HepG2 (cell line): ENCODE results near the gene TBX6. TPM values are rescaled to one million over a fixed set of nuclear protein-coding genes. Genes with fewer than 3 reads are reported as not detected.
A peak's percentile ranks its signal among the peaks of the same experiment; 100 is the strongest.

Experiments used
- ARHGAP35 ChIP-seq: sonication (generic); formaldehyde crosslinking; IDR thresholded peaks from 2 replicates; pipeline ENCODE4 v1.9.0; 2022; ENCODE audit warnings: mild to moderate bottlenecking, inconsistent platforms, moderate library complexity, missing genetic modification reagents, borderline replicate concordance
- EEA1 ChIP-seq: sonication (generic); formaldehyde crosslinking; IDR thresholded peaks from 2 replicates; pipeline ENCODE4 v1.5.1; 2020; ENCODE audit warnings: mild to moderate bottlenecking, missing genetic modification reagents, borderline replicate concordance
- HNF4G ChIP-seq, 2 experiments: sonication (generic) in 1 of 2; formaldehyde crosslinking in 1 of 2; IDR thresholded peaks; 2 replicates each; pipeline versions ENCODE4 v1.4.0 to v1.6.1; 2011 to 2020; ENCODE audit warnings: borderline replicate concordance in 2 of 2, low read depth in 2 of 2, mild to moderate bottlenecking in 2 of 2, low read length in 1 of 2, missing genetic modification reagents in 1 of 2, moderate library complexity in 1 of 2
- HNRNPK ChIP-seq: fragments of 200-400 bp; formaldehyde crosslinking; IDR thresholded peaks from 2 replicates; pipeline ENCODE4 v1.6.1; 2018; ENCODE audit warnings: low read length, low read depth, moderate library complexity, mild to moderate bottlenecking; ENCODE audit not compliant: poor library complexity, severe bottlenecking
- KAT2B ChIP-seq: fragments of 150-350 bp; IDR thresholded peaks from 2 replicates; pipeline ENCODE4 v1.6.1; 2014; ENCODE audit warnings: low read depth, low read length, borderline replicate concordance
- MBD4 ChIP-seq: IDR thresholded peaks from 2 replicates; pipeline ENCODE4 v1.6.1; 2012; ENCODE audit warnings: low read length, inconsistent platforms, borderline replicate concordance
- MED1 ChIP-seq: sonication (generic); formaldehyde crosslinking; IDR thresholded peaks from 2 replicates; pipeline ENCODE4 v1.4.0; 2020; ENCODE audit warnings: missing genetic modification reagents
- MLLT10 ChIP-seq: sonication (generic); formaldehyde crosslinking; IDR thresholded peaks from 2 replicates; pipeline ENCODE4 v1.4.0; 2020; ENCODE audit warnings: missing genetic modification reagents
- NPAS2 ChIP-seq: sonication (generic); formaldehyde crosslinking; IDR thresholded peaks from 2 replicates; pipeline ENCODE4 v1.8.0; 2022; ENCODE audit warnings: mild to moderate bottlenecking, missing genetic modification reagents, borderline replicate concordance
- REPIN1 ChIP-seq: sonication (generic); formaldehyde crosslinking; IDR thresholded peaks from 2 replicates; pipeline ENCODE4 v1.8.0; 2022; ENCODE audit warnings: missing genetic modification reagents, low read depth, mild to moderate bottlenecking, borderline replicate concordance
- SP5 ChIP-seq: IDR thresholded peaks from 2 replicates; pipeline ENCODE4 v1.6.1; 2016; ENCODE audit warnings: low read depth, borderline replicate concordance
- TMF1 ChIP-seq: sonication (generic); formaldehyde crosslinking; IDR thresholded peaks from 2 replicates; pipeline ENCODE4 v1.8.1; 2022; ENCODE audit warnings: low read depth, missing genetic modification reagents
- ZFP36L2 ChIP-seq: sonication (generic); formaldehyde crosslinking; IDR thresholded peaks from 2 replicates; pipeline ENCODE4 v1.4.0; 2020; ENCODE audit warnings: missing genetic modification reagents
- ZNF329 ChIP-seq: sonication (generic); formaldehyde crosslinking; IDR thresholded peaks from 2 replicates; pipeline ENCODE4 v1.9.0; 2021; ENCODE audit warnings: low read depth, mild to moderate bottlenecking, missing genetic modification reagents
- ZNF354B ChIP-seq: sonication (generic); formaldehyde crosslinking; IDR thresholded peaks from 2 replicates; pipeline ENCODE4 v1.8.0; 2022; ENCODE audit warnings: mild to moderate bottlenecking, missing genetic modification reagents
- ZNF484 ChIP-seq: sonication (generic); formaldehyde crosslinking; IDR thresholded peaks from 2 replicates; pipeline ENCODE4 v1.5.1; 2020; ENCODE audit warnings: mild to moderate bottlenecking, low read depth, missing genetic modification reagents, borderline replicate concordance
- ZNF556 ChIP-seq: sonication (generic); formaldehyde crosslinking; IDR thresholded peaks from 2 replicates; pipeline ENCODE4 v1.4.0; 2020; ENCODE audit warnings: mild to moderate bottlenecking, missing genetic modification reagents, borderline replicate concordance
- ZNF572 ChIP-seq: sonication (generic); formaldehyde crosslinking; IDR thresholded peaks from 2 replicates; pipeline ENCODE4 v1.5.1; 2020; ENCODE audit warnings: mild to moderate bottlenecking, missing genetic modification reagents
- ZNF737 ChIP-seq: sonication (generic); formaldehyde crosslinking; IDR thresholded peaks from 2 replicates; pipeline ENCODE4 v1.5.0; 2020; ENCODE audit warnings: missing genetic modification reagents, mild to moderate bottlenecking, borderline replicate concordance
- ZNF777 ChIP-seq: sonication (generic); formaldehyde crosslinking; IDR thresholded peaks from 2 replicates; pipeline ENCODE4 v1.4.0; 2020; ENCODE audit warnings: missing genetic modification reagents
- ZSCAN9 ChIP-seq: IDR thresholded peaks from 2 replicates; pipeline ENCODE4 v1.6.1; 2016; ENCODE audit warnings: borderline replicate concordance
- polyA plus RNA-seq, 8 experiments: library from polyadenylated mRNA; depleted of rRNA in 3 of 8; stranded (reverse) in 7 of 8; unstranded in 1 of 8; fragments of >200 nt; fragmentation: Illumina TruSeq in 4 of 8; extraction: Trizol in 4 of 8; gene quantifications; 2 replicates each; pipeline versions ENCODE4 v1.2.1 to v1.2.3, GENCODE V29; 2011 to 2016; ENCODE audit warnings: low read depth in 4 of 8, missing spikeins in 1 of 8, mixed read lengths in 1 of 8; ENCODE audit not compliant: insufficient read depth in 1 of 8
- total RNA-seq, 5 experiments: library from RNA; depleted of rRNA; stranded (reverse); fragments of >200 nt; fragmentation: Illumina TruSeq; extraction: Trizol; gene quantifications; 2 replicates each; pipeline ENCODE4 v1.2.3, GENCODE V29; 2016; ENCODE audit warnings: low read depth in 1 of 5
- TF ChIP-seq, protein P1 (sequence below): sonication (generic); formaldehyde crosslinking; IDR thresholded peaks from 2 replicates; pipeline ENCODE4 v1.4.0; 2020; ENCODE audit warnings: mild to moderate bottlenecking, missing genetic modification reagents, borderline replicate concordance
- TF ChIP-seq, protein P2 (sequence below): sonication (generic); formaldehyde crosslinking; IDR thresholded peaks from 2 replicates; pipeline ENCODE4 v1.4.0; 2020; ENCODE audit warnings: mild to moderate bottlenecking, missing genetic modification reagents
- TF ChIP-seq, protein P3 (sequence below): sonication (generic); formaldehyde crosslinking; IDR thresholded peaks from 2 replicates; pipeline ENCODE4 v1.4.0; 2020; ENCODE audit warnings: missing genetic modification reagents, borderline replicate concordance

The TBX6 gene
- total and polyA plus RNA-seq, 2 of the 13 experiments (the other 11 are each of a cell fraction or from before 2014, with no cell fraction given): 0.24 to 0.42 TPM

DNA sequence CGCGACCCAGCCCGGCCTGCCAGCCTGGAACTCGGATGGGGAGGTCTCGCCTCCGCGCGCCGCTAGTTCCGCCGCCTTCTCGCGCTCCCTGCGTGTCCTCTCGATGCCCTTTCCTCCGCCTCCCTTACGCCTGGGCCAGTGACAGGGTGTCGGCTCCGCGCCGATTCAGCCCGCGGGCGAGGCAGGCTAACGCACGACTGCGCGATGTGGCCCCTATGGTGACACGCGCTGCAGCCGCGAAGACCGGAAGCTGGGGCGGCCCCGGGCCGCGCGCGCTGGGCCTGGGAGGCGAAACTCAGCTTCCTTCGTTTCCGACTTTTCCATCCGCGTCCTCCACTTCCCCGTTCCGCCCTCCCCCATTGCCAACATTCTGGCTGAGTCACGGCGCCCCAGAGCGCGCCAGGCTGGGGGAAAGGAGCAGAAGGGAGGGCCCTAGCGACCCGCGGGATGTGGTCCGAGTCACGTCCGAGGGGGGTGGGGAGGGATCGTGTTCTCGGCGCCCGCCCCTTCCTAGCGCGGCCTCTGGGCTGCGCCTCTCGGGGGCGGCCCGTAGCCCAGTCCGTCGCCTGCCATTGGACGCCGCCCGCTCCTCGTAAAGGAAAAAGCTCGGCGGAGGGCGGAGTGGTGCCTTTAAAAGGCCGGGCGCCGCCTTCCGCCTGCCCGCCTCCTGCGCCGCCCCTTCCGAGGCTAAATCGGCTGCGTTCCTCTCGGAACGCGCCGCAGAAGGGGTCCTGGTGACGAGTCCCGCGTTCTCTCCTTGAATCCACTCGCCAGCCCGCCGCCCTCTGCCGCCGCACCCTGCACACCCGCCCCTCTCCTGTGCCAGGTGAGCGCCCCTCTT, 26.4 kb downstream of the TBX6 start, which contains the start of gene ALDOA (continued):
- TF ChIP-seq, protein P1, sequence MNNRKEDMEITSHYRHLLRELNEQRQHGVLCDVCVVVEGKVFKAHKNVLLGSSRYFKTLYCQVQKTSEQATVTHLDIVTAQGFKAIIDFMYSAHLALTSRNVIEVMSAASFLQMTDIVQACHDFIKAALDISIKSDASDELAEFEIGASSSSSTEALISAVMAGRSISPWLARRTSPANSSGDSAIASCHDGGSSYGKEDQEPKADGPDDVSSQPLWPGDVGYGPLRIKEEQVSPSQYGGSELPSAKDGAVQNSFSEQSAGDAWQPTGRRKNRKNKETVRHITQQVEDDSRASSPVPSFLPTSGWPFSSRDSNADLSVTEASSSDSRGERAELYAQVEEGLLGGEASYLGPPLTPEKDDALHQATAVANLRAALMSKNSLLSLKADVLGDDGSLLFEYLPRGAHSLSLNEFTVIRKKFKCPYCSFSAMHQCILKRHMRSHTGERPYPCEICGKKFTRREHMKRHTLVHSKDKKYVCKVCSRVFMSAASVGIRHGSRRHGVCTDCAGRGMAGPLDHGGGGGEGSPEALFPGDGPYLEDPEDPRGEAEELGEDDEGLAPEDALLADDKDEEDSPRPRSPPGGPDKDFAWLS: no peak
- peak; percentile 92 for TF ChIP-seq SP5 (CRISPR knock-in tag)
- TF ChIP-seq ZNF329 (CRISPR knock-in tag): peak; percentile 94
- TF ChIP-seq REPIN1 (CRISPR knock-in tag): peak; percentile 93
- peak; percentile 75 for TF ChIP-seq ZFP36L2 (CRISPR knock-in tag)
- TF ChIP-seq MED1 (CRISPR knock-in tag): peak; percentile 99
- TF ChIP-seq ZNF737: no peak; the same call in 1 of the 2 replicates
- TF ChIP-seq HNF4G (IDR thresholded peaks at IDR 0.05; ENCODE audit: borderline replicate concordance, low read depth, low read length): peak; percentile 5; the same call in 1 of the 2 replicates
- TF ChIP-seq HNF4G (CRISPR knock-in tag; IDR thresholded peaks at IDR 0.05; ENCODE audit: borderline replicate concordance, low read depth): peak; percentile 69; the same call in 1 of the 2 replicates
- no peak; the same call in none of the 2 replicates for TF ChIP-seq ZNF354B (CRISPR knock-in tag)
- TF ChIP-seq KAT2B: no peak
- TF ChIP-seq, protein P2, sequence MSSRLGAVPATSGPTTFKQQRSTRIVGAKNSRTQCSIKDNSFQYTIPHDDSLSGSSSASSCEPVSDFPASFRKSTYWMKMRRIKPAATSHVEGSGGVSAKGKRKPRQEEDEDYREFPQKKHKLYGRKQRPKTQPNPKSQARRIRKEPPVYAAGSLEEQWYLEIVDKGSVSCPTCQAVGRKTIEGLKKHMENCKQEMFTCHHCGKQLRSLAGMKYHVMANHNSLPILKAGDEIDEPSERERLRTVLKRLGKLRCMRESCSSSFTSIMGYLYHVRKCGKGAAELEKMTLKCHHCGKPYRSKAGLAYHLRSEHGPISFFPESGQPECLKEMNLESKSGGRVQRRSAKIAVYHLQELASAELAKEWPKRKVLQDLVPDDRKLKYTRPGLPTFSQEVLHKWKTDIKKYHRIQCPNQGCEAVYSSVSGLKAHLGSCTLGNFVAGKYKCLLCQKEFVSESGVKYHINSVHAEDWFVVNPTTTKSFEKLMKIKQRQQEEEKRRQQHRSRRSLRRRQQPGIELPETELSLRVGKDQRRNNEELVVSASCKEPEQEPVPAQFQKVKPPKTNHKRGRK (CRISPR knock-in tag): peak; percentile 89
- 0 out of 2 replicates have a peak, but pooled peaks have one; percentile 88 for TF ChIP-seq NPAS2
- peak; percentile 65 for TF ChIP-seq ZSCAN9
- peak; percentile 90 for TF ChIP-seq ARHGAP35 (CRISPR knock-in tag)
- peak; percentile 93 for TF ChIP-seq HNRNPK
- no peak for TF ChIP-seq MBD4
- TF ChIP-seq ZNF556 (CRISPR knock-in tag): peak; percentile 70
- TF ChIP-seq EEA1 (CRISPR knock-in tag): peak; percentile 99
- TF ChIP-seq ZNF777 (CRISPR knock-in tag): peak; percentile 73
- peak; percentile 100 for TF ChIP-seq ZNF572 (CRISPR knock-in tag)
- TF ChIP-seq ZNF484 (CRISPR knock-in tag): peak; percentile 91; the same call in 1 of the 2 replicates
- TF ChIP-seq, protein P3, sequence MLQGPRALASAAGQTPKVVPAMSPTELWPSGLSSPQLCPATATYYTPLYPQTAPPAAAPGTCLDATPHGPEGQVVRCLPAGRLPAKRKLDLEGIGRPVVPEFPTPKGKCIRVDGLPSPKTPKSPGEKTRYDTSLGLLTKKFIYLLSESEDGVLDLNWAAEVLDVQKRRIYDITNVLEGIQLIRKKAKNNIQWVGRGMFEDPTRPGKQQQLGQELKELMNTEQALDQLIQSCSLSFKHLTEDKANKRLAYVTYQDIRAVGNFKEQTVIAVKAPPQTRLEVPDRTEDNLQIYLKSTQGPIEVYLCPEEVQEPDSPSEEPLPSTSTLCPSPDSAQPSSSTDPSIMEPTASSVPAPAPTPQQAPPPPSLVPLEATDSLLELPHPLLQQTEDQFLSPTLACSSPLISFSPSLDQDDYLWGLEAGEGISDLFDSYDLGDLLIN (CRISPR knock-in tag): no peak; the same call in 1 of the 2 replicates
- no peak for TF ChIP-seq MLLT10
- peak; percentile 88; the same call in 1 of the 2 replicates for TF ChIP-seq TMF1 (CRISPR knock-in tag)
